Chondrocyte (in vitro differentiated cells): ENCODE data around the gene MBTD1. TPM values are rescaled to one million over a fixed set of nuclear protein-coding genes. Genes with fewer than 3 reads are reported as not detected.

ENCODE experiments used
- DNase-seq: peaks from one replicate; pipeline ENCODE4 v3.0.0; 2021; ENCODE audit warnings: mixed read lengths, low spot score
- H3K27ac Mint-ChIP-seq: one replicate; pipeline ENCODE4 v1.8.0; 2021; ENCODE audit warnings: mild to moderate bottlenecking, moderate library complexity, mixed read lengths; ENCODE audit not compliant: unreplicated experiment
- H3K27me3 Mint-ChIP-seq: 2 replicates; pipeline ENCODE4 v1.8.0; 2021; ENCODE audit warnings: low read depth, mixed read lengths
- H3K36me3 Mint-ChIP-seq: 2 replicates; pipeline ENCODE4 v1.8.0; 2021; ENCODE audit warnings: low read depth, mixed read lengths
- H3K4me1 Mint-ChIP-seq: 2 replicates; pipeline ENCODE4 v1.8.0; 2021; ENCODE audit warnings: low read depth, mild to moderate bottlenecking, mixed read lengths
- H3K4me3 Mint-ChIP-seq: one replicate; pipeline ENCODE4 v1.8.0; 2021; ENCODE audit warnings: mild to moderate bottlenecking, moderate library complexity, mixed read lengths; ENCODE audit not compliant: unreplicated experiment
- H3K9me3 Mint-ChIP-seq: 2 replicates; pipeline ENCODE4 v1.8.0; 2021; ENCODE audit warnings: low read depth, mixed read lengths
- total RNA-seq: library from RNA; stranded (reverse); gene quantifications from 3 replicates; pipeline ENCODE4 v1.2.1, GENCODE V29; 2021
- TF ChIP-seq, protein P1 (sequence below): fragments of 200-600 bp; sonication (generic); IDR thresholded peaks from 2 replicates; pipeline ENCODE4 v1.5.0; 2021; ENCODE audit warnings: antibody characterized with exemption, mild to moderate bottlenecking, moderate library complexity

MBTD1 gene
- total RNA-seq, 1 donor from 2014 or later = 10.9 TPM

GRCh38 chr17:51260237-51261023 lies 581 bp upstream of the MBTD1 start, which contains the start of gene UTP18:
Gene UTP18, plus strand, starts transcription at chr17:51260546. Its CDS starts 39 bp downstream, at chr17:51260585.
- H3K4me1 Mint-ChIP-seq = peaks cover 61% of the 10 kb centered on the region
- H3K27ac Mint-ChIP-seq = peak within 1 kb of the TSS; percentile 99
- peaks cover 4% of the 10 kb centered on the region for H3K36me3 Mint-ChIP-seq
- peak; percentile 97 for DNase-seq
- no peaks in the 10 kb centered on the region for H3K9me3 Mint-ChIP-seq
- H3K4me3 Mint-ChIP-seq = peak within 1 kb of the TSS; percentile 74
- no peaks in the 10 kb centered on the region for H3K27me3 Mint-ChIP-seq
- TF ChIP-seq, protein P1, sequence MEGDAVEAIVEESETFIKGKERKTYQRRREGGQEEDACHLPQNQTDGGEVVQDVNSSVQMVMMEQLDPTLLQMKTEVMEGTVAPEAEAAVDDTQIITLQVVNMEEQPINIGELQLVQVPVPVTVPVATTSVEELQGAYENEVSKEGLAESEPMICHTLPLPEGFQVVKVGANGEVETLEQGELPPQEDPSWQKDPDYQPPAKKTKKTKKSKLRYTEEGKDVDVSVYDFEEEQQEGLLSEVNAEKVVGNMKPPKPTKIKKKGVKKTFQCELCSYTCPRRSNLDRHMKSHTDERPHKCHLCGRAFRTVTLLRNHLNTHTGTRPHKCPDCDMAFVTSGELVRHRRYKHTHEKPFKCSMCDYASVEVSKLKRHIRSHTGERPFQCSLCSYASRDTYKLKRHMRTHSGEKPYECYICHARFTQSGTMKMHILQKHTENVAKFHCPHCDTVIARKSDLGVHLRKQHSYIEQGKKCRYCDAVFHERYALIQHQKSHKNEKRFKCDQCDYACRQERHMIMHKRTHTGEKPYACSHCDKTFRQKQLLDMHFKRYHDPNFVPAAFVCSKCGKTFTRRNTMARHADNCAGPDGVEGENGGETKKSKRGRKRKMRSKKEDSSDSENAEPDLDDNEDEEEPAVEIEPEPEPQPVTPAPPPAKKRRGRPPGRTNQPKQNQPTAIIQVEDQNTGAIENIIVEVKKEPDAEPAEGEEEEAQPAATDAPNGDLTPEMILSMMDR = no peak

- Mint-ChIP-seq H3K27me3 (no peaks in the 10 kb centered on the region), H3K9me3 (no peaks in the 10 kb centered on the region), H3K36me3 (peaks cover 5% of the 10 kb centered on the region), H3K27ac (peak overlapping the region; percentile 85), H3K4me1 (peaks cover 65% of the 10 kb centered on the region), H3K4me3 (peak overlapping the region; percentile 74)
- TF ChIP-seq, protein P1 = no peak
- DNase-seq = no peak
Measured at GRCh38 chr17:51258756-51259563, 889 bp downstream of the MBTD1 start.

GRCh38 chr17:51257150-51258081 lies 2.4 kb downstream of the MBTD1 start:
- Mint-ChIP-seq H3K27me3 (no peaks in the 10 kb centered on the region), H3K27ac (no peak overlapping the region), H3K36me3 (peaks cover 5% of the 10 kb centered on the region), H3K4me3 (no peak overlapping the region), H3K4me1 (peaks cover 53% of the 10 kb centered on the region), H3K9me3 (no peaks in the 10 kb centered on the region)
- TF ChIP-seq, protein P1 = no peak
- DNase-seq = no peak

DNA sequence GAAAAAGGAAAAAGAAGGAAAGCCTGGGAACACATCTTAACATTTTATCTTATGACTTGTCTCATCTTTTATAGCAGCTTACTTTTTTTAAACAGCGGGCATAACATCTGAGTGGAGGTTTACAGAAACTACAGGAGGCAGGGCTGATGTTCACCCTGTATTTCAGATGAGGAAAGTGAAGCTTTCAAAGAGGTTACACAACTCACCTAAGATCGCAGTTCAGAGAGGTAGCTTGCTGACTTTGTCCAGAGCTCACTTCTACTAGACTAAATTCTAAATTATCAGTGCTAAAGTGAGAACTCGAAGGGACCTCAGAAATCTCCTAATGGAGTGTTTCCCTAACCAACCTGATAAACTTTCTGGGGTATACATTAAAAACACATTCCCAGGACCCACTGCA lies 3.7 kb downstream of the MBTD1 start:
- DNase-seq = no peak
- Mint-ChIP-seq H3K4me3 (no peak overlapping the region), H3K9me3 (peaks cover 4% of the 10 kb centered on the region), H3K4me1 (peaks cover 47% of the 10 kb centered on the region), H3K27me3 (no peaks in the 10 kb centered on the region), H3K36me3 (peaks cover 9% of the 10 kb centered on the region), H3K27ac (no peak overlapping the region)
- TF ChIP-seq, protein P1 = no peak
